Epithelial cell of proximal tubule (primary cell): ENCODE data around the gene SMPD3. TPM values are rescaled to one million over a fixed set of nuclear protein-coding genes. Genes with fewer than 3 reads are reported as not detected.

Experiments
- DNase-seq: peaks from one replicate; pipeline ENCODE4 v3.0.0-alpha.2; 2011; ENCODE audit warnings: low read depth
- H3K4me3 ChIP-seq: 2 replicates; pipeline ENCODE4 v1.5.1; 2011; ENCODE audit warnings: low read depth, mild to moderate bottlenecking, low read length
- CTCF ChIP-seq: conservative IDR thresholded peaks from 2 replicates; pipeline ENCODE4 v1.5.1; 2012; ENCODE audit warnings: low read depth, mild to moderate bottlenecking, low read length
- total RNA-seq: library from RNA; depleted of rRNA; stranded (reverse); fragments of >200 nt; gene quantifications from 2 replicates; pipeline ENCODE4 v1.2.3, GENCODE V29; 2015

Gene SMPD3
- total RNA-seq, 1 donor from 2014 or later, result not detected

- H3K4me3 ChIP-seq, result no peak overlapping the region
- TF ChIP-seq CTCF, result no peak
- no peak for DNase-seq
These were observed 80.9 kb downstream of the SMPD3 start for GRCh38 chr16:68367440-68367839.

GRCh38 chr16:68367030-68367429 lies 81.3 kb downstream of the SMPD3 start:
- no peak for DNase-seq
- TF ChIP-seq CTCF, result peak; percentile 41
- no peak overlapping the region for H3K4me3 ChIP-seq

DNA sequence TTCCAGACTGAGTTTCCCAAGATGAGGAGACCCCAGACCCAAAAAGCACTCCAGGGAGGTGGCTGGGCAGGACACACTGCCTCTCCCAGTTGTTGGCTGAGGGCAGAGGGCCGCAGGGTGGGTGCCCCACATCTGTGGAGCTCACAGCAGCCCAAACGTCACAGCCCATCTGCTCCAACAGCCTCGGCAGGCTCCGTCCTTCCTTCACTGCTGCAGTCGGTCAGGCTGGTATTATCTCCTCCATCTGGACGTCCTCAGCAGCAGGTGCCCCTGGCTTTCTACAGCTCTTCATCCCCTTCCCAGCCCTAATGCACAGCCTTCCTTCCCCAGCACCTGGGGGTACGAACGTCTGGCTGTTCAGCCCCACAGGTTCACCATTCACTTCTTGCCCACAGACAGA lies 82.2 kb downstream of the SMPD3 start:
- no peak for DNase-seq
- no peak for TF ChIP-seq CTCF

DNA sequence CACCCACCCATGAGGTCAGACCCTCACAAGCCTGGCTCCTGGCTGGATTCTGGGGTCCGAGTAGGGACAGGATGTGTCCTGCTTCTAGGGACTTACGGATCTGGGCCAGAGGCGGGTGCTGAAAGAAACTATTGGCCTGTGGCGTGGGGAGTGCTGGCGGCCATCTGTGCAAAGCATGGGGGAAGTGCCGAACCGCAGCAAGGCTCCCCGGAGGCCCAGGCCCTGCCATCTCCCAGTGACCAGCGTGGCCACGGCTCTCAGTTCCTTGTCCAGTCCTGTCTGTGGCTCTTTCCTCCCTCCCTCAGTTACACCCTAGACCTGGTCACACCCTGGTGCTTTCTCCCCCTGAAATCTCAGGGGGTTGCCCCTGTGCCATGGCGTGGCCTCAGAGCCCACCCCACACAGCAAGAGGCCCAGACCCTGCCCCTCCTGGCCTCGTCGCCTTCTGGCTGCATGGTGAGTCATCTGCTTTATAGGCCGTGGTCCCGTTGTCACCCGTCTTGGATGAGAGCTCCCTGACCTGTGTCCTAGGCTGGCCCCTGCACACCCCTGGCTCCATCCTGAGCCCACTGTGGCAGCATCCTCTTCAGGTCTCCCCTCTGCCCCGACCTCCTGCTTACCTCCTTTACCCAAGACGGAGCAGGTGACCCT lies 83.0 kb downstream of the SMPD3 start:
- no peak for TF ChIP-seq CTCF
- H3K4me3 ChIP-seq, result no peak overlapping the region
- no peak for DNase-seq

More for the DNA sequence above, 82.2 kb downstream of the SMPD3 start:
- H3K4me3 ChIP-seq, result no peak overlapping the region

- DNase-seq, result no peak
- TF ChIP-seq CTCF, result peak; percentile 26
- H3K4me3 ChIP-seq, result no peak overlapping the region
These were observed 83.7 kb downstream of the SMPD3 start for GRCh38 chr16:68364561-68364998.

- H3K4me3 ChIP-seq, result no peak overlapping the region
- no peak for TF ChIP-seq CTCF
- DNase-seq, result no peak
These were observed 84.4 kb downstream of the SMPD3 start for GRCh38 chr16:68363658-68364521.
